NCI-H1048 (cell line): Measurements from ENCODE around the gene WNK4.
A peak's percentile ranks its signal among the peaks of the same experiment; 100 is the strongest.
"Not testable (repeated sequence)": the region's sequence is repeated elsewhere in the genome, so short reads cannot be mapped to it uniquely, and the experiment has no call there.

ENCODE experiments used
- DNase-seq: peaks from one replicate; lab custom pipeline; 2025; lab: John Stamatoyannopoulos, UW

The WNK4 gene

GRCh38 chr17:42779936-42780850 is at the start of gene WNK4:
Gene WNK4 (plus strand): TSS chr17:42780610. CDS start chr17:42780699, 89 bp downstream.
- no peak for DNase-seq

GRCh38 chr17:42740699-42741098 is 39.7 kb upstream of the WNK4 start:
- DNase-seq: no peak

GRCh38 chr17:42742916-42743315 is 37.5 kb upstream of the WNK4 start:
- not testable (repeated sequence) for DNase-seq

GRCh38 chr17:42743595-42744282 is 36.7 kb upstream of the WNK4 start:
- no peak for DNase-seq

GRCh38 chr17:42744283-42744805 is 36.1 kb upstream of the WNK4 start:
- DNase-seq: no peak

GRCh38 chr17:42744806-42745617 is 35.4 kb upstream of the WNK4 start, which contains the start of gene EZH1:
Gene EZH1 (minus strand): TSS chr17:42745040. CDS start chr17:42728941, 16,099 bp downstream.
- peak; percentile 89 for DNase-seq

- no peak for DNase-seq
These were observed 32.1 kb upstream of the WNK4 start for GRCh38 chr17:42748202-42748907.

GRCh38 chr17:42748908-42749798 is 31.3 kb upstream of the WNK4 start:
- no peak for DNase-seq

GRCh38 chr17:42750739-42751344 is 29.6 kb upstream of the WNK4 start:
- no peak for DNase-seq

- DNase-seq: no peak
These were observed 28.8 kb upstream of the WNK4 start for GRCh38 chr17:42751628-42752027.

GRCh38 chr17:42754782-42755181 is 25.6 kb upstream of the WNK4 start:
- DNase-seq: no peak

GRCh38 chr17:42759982-42760651 is 20.3 kb upstream of the WNK4 start:
- no peak for DNase-seq

- DNase-seq: no peak
These were observed 19.5 kb upstream of the WNK4 start, which contains the start of gene RAMP2 for GRCh38 chr17:42760652-42761581. Gene RAMP2 (plus strand): TSS chr17:42761227. CDS start chr17:42761262, 35 bp downstream.

GRCh38 chr17:42761638-42762037 is 18.8 kb upstream of the WNK4 start:
- DNase-seq: no peak

- no peak for DNase-seq
These were observed 14.3 kb upstream of the WNK4 start for GRCh38 chr17:42766124-42766523.

GRCh38 chr17:42767512-42767911 is 12.9 kb upstream of the WNK4 start:
- no peak for DNase-seq

GRCh38 chr17:42768006-42768405 is 12.4 kb upstream of the WNK4 start:
- not testable (repeated sequence) for DNase-seq

GRCh38 chr17:42769964-42770363 is 10.4 kb upstream of the WNK4 start:
- not testable (repeated sequence) for DNase-seq
